Measurements from ENCODE around the gene LARP1B.

DNA sequence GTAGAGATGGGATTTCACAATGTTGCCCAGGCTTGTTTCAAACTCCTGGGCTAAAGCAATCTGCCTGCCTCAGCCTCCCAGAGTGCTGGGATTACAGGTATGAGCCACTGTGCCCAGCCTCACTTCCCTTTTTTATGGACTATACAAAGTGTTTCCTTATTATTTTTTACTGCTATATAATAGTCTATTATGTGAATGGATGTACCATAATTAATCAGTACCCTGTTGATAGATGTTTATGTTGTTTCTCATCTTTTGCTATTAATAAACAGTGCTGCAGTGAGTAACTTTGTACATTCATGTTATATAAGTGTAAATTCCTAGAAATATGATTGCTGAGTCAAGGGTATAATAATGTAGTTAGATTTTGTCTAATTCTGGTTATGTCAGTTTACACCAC lies 35.8 kb upstream of the LARP1B start:
- no peak for TF ChIP-seq EZH2phosphoT487 (IDR thresholded peaks at IDR 0.05; ENCODE audit: low read depth)
- TF ChIP-seq, protein P1, sequence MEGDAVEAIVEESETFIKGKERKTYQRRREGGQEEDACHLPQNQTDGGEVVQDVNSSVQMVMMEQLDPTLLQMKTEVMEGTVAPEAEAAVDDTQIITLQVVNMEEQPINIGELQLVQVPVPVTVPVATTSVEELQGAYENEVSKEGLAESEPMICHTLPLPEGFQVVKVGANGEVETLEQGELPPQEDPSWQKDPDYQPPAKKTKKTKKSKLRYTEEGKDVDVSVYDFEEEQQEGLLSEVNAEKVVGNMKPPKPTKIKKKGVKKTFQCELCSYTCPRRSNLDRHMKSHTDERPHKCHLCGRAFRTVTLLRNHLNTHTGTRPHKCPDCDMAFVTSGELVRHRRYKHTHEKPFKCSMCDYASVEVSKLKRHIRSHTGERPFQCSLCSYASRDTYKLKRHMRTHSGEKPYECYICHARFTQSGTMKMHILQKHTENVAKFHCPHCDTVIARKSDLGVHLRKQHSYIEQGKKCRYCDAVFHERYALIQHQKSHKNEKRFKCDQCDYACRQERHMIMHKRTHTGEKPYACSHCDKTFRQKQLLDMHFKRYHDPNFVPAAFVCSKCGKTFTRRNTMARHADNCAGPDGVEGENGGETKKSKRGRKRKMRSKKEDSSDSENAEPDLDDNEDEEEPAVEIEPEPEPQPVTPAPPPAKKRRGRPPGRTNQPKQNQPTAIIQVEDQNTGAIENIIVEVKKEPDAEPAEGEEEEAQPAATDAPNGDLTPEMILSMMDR (IDR thresholded peaks at IDR 0.05; ENCODE audit: low read depth, low read length), result no peak

All from OCI-LY3 (cell line).